Activated T-cell treated with anti-CD3 and anti-CD28 coated beads, Interleukin-2, amount 50 U/mL, for 72 hours (primary cell): Measurements from ENCODE around the gene UBXN11. TPM values are rescaled to one million over a fixed set of nuclear protein-coding genes. Genes with fewer than 3 reads are reported as not detected.

ENCODE experiments used
- ATAC-seq, 2 donors: fragments of 150-1000 bp; cut with Tn5 transposase; replicated peaks in 1 of 2; 2 replicates each; pipeline ENCODE4 v1.10.0; 2021; ENCODE audit warnings: moderate library complexity in 2 of 2, mild to moderate bottlenecking in 1 of 2
- DNase-seq, 2 donors: peaks; one replicate each; pipeline ENCODE4 v3.0.0; 2021 to 2022; ENCODE audit warnings: mixed read lengths in 1 of 2
- H3K27ac Mint-ChIP-seq: one replicate; pipeline ENCODE4 v1.8.0; 2022; ENCODE audit warnings: mild to moderate bottlenecking, moderate library complexity, mixed read lengths
- H3K27me3 Mint-ChIP-seq: one replicate; pipeline ENCODE4 v1.8.0; 2022; ENCODE audit warnings: low read depth, mixed read lengths
- H3K36me3 Mint-ChIP-seq, 2 donors: one replicate each; pipeline ENCODE4 v1.8.0; 2022; ENCODE audit warnings: mixed read lengths in 2 of 2, mild to moderate bottlenecking in 1 of 2; ENCODE audit not compliant: insufficient read depth in 2 of 2
- H3K4me1 Mint-ChIP-seq: one replicate; pipeline ENCODE4 v1.8.0; 2022; ENCODE audit warnings: low read depth, mixed read lengths
- H3K4me3 Mint-ChIP-seq, 2 donors: one replicate each; pipeline ENCODE4 v1.8.0; 2022; ENCODE audit warnings: mild to moderate bottlenecking in 2 of 2, mixed read lengths in 2 of 2, moderate library complexity in 2 of 2
- H3K9me3 Mint-ChIP-seq, 2 donors: one replicate each; pipeline ENCODE4 v1.8.0; 2022; ENCODE audit warnings: mixed read lengths in 2 of 2
- total RNA-seq, 2 donors: library from RNA; stranded (reverse); gene quantifications; one replicate each; pipeline ENCODE4 v1.2.3, GENCODE V29; 2022

Gene UBXN11, protein sequence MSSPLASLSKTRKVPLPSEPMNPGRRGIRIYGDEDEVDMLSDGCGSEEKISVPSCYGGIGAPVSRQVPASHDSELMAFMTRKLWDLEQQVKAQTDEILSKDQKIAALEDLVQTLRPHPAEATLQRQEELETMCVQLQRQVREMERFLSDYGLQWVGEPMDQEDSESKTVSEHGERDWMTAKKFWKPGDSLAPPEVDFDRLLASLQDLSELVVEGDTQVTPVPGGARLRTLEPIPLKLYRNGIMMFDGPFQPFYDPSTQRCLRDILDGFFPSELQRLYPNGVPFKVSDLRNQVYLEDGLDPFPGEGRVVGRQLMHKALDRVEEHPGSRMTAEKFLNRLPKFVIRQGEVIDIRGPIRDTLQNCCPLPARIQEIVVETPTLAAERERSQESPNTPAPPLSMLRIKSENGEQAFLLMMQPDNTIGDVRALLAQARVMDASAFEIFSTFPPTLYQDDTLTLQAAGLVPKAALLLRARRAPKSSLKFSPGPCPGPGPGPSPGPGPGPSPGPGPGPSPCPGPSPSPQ
- total RNA-seq, result 10 to 100 TPM; 19.1 to 19.3 TPM

DNA sequence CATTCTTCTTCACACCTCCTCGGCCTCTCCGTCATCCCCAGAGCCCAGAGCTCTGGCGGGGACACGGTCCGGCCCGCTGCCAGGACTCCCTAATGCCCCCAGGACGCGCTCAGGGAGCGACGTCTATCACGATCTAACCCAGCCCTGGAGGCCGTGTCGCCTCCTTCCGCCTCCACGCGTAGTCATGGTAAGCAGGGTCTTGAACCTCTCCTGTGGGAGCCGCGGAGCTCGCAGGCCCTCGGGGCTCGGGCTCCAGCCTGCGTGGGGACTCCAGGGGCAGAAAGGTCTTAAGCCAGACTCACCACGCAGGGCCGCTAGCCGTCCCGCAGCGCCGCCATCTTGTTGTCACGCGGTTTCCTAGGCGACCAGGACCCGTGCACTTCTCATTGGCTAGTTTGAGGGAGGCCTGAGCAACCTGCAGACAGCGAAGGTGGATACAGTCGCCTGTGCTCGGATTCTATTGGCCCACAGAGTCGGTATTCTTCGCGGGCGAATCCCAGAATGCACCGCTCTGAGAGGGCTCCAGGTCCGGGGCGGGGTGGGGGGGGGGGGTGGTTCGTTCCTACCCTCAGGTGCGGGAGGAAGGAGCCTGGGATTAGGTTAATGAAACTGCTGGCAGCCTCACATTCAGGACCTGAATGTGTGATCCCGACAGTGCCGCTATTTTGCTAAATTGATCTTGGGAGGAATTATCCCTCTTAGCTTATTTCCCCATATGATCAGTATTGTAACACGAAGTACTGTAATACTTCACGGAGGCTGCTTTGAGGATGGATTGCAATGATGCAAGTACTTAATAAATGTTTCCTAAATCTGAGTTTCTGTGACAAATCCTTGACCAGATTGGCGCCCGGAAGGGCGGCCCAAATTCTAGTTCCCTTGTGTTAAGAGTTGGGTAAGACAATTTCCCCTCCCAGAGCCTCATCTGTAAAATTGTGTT is at the start of gene UBXN11:
Gene UBXN11 (minus strand): TSS at position 347 of the 940 bp plus-strand sequence. CDS start 3,753 bp downstream, outside the sequence.
- peak within 1 kb of the TSS; percentile 91 for H3K27ac Mint-ChIP-seq
- no peaks in the 10 kb centered on the region for H3K9me3 Mint-ChIP-seq
- peak; percentile 95 to 96 for ATAC-seq

DNA sequence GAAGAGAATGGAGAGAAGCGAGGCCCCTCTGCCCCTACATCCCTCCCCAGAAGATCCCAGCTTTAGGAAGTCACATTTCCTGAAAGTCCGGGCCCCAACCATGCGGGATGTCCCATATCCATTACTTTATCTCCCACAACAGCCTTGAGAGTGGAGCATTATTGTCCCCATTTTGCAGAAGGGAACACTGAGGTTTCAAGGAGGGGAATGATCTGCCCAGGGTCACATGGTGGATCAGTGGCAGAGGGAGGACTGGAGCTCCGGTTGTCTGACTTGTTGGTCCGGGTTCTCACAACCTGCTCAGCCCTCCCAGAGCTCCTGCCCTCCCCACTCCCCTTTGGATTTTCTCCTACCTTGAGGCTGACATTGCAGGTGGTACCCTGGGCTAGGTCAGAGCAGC is 49.7 kb upstream of the UBXN11 start:
- Mint-ChIP-seq H3K4me1 (peaks cover 28% of the 10 kb centered on the region), H3K9me3 (no peaks in the 10 kb centered on the region), H3K4me3 (no peak overlapping the region), H3K27ac (no peak overlapping the region), H3K27me3 (peaks cover 18% of the 10 kb centered on the region), H3K36me3 (no peaks in the 10 kb centered on the region)
- no peak for DNase-seq
- ATAC-seq, result no peak

More for the DNA sequence above, at the start of gene UBXN11:
- Mint-ChIP-seq H3K36me3 (no peaks in the 10 kb centered on the region), H3K4me1 (peaks cover 47% of the 10 kb centered on the region), H3K27me3 (no peaks in the 10 kb centered on the region), H3K4me3 (peak within 1 kb of the TSS; percentile 99)
- DNase-seq, result peak; percentile 92 to 95

DNA sequence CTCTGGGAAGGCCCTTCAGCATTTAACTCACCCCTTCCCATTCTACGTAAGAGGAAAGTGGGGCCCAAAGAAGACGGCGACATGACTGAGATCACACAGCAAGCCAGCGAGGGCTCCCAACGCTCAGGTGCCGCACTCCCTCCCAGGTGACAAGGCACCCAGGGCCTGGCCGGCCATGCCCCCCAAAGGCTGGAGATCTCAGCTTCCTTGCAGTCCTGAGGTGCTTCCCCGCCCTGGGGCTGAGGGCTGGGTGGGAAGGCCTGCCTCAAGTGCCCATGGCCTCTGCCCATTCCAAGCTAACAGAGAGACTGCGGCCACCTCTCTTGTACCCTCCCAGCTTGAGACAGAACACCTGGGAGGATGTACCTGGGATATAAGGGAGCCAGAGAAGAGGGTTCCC is 48.5 kb upstream of the UBXN11 start:
- H3K27ac Mint-ChIP-seq, result no peak overlapping the region
- ATAC-seq (no peak), DNase-seq (no peak)
- peaks cover 17% of the 10 kb centered on the region for H3K4me1 Mint-ChIP-seq
- peaks cover 11% of the 10 kb centered on the region for H3K27me3 Mint-ChIP-seq
- H3K4me3 Mint-ChIP-seq, result no peak overlapping the region
- H3K36me3 Mint-ChIP-seq, result no peaks in the 10 kb centered on the region
- H3K9me3 Mint-ChIP-seq, result no peaks in the 10 kb centered on the region

DNA sequence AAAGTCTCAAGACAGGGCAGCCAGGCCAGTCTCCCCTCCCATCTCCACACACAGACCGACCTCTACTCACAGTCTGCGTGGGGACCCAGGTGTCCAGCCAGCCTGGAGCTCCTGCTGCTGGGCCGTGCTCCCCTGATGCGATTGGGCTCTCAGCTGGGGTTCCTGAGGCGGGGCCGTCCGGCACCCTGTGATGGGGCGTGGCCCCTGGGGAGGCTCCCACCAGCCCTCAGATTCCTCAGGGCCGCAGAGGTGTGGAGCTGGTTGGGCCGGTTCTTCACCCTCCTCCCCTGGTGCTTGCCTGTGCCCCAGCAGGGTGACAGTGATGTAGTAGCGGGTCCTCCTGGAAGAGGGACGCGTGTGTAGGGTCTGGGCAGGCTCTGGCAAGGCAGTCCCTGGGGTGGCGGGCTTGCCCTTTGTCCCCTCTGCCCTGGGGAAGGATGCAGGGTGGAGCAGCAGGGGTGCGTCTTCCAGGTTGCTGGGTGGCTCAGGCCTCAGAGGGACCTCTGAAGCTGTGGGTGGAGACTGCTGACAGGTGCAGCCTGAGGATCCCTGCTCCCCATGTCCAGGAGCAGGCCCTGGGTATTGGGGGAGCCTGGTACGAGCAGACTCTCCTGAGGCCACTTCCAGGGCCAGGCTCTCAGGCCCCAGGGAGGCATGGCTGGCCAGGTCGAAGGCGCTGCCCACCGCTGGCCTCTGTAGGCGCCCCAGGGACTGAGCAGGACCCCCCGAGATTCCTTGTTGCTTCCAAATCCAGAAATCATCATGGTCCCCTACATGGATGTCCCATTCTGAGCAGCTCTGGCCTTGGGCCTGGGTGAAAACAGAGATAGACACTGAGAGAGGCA is 47.8 kb upstream of the UBXN11 start, which contains the start of gene CRYBG2:
Gene CRYBG2 (minus strand): TSS at position 155 of the 845 bp plus-strand sequence. CDS start 7,473 bp downstream, outside the sequence.
- Mint-ChIP-seq H3K9me3 (no peaks in the 10 kb centered on the region), H3K4me1 (peaks cover 9% of the 10 kb centered on the region)
- ATAC-seq, result no peak

DNA sequence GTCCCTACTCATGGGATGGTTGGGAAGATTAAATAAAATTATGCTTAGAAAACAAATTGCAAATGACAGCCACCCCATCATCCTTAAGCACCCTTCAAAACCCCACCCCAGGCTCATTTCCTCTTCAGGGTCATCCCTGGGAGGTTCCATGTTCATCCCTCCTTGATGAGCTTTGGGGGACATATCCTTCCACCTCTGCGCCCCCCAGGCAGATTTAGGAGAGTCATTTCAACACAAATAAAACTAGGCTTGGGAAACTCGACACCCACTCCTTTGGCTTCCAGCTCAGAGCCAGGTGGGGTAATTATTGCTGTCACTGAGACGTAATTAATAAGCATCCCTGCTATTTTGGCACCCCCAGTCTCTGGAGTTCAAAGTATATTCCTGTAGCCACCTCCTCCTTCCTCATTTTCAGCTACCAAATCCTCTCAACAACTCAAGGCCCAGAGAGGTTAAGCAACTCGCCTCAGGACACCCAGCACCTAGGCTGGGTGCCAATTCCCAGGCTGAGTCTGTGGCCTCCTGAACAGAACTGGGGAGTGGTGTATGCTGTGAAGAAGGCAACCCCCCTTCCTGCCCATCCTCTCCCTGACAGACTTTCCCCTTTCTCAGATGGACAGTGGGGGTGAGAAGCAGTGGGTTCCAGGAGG is 46.9 kb upstream of the UBXN11 start:
- no peaks in the 10 kb centered on the region for H3K36me3 Mint-ChIP-seq
- H3K27ac Mint-ChIP-seq, result no peak overlapping the region
- no peak for DNase-seq
- H3K9me3 Mint-ChIP-seq, result no peaks in the 10 kb centered on the region
- no peaks in the 10 kb centered on the region for H3K27me3 Mint-ChIP-seq
- no peak for ATAC-seq
- no peak overlapping the region for H3K4me3 Mint-ChIP-seq
- H3K4me1 Mint-ChIP-seq, result peaks cover under 1% of the 10 kb centered on the region

More for the DNA sequence above, 47.8 kb upstream of the UBXN11 start, which contains the start of gene CRYBG2:
- Mint-ChIP-seq H3K27ac (no peak within 1 kb of the TSS), H3K36me3 (no peaks in the 10 kb centered on the region), H3K4me3 (no peak within 1 kb of the TSS), H3K27me3 (peaks cover 6% of the 10 kb centered on the region)
- no peak for DNase-seq

DNA sequence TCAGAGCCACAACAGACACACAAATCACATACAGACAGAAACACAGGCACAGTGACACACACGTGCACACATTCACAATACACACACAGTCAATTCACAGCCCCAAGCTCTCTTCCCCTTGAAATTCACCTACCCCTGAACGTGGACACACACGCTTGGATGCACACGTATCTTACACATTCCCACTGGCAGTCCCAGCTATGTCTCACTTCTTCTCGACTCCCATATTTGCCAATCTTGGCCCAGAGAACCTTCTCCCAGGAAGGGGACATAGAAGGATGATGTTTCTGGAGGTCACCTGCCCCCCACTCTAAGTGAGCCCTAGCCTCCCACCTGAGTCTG is 45.9 kb upstream of the UBXN11 start:
- Mint-ChIP-seq H3K36me3 (no peaks in the 10 kb centered on the region), H3K9me3 (no peaks in the 10 kb centered on the region), H3K4me3 (no peak overlapping the region), H3K4me1 (no peaks in the 10 kb centered on the region), H3K27me3 (no peaks in the 10 kb centered on the region), H3K27ac (no peak overlapping the region)
- no peak for DNase-seq
- no peak for ATAC-seq

DNA sequence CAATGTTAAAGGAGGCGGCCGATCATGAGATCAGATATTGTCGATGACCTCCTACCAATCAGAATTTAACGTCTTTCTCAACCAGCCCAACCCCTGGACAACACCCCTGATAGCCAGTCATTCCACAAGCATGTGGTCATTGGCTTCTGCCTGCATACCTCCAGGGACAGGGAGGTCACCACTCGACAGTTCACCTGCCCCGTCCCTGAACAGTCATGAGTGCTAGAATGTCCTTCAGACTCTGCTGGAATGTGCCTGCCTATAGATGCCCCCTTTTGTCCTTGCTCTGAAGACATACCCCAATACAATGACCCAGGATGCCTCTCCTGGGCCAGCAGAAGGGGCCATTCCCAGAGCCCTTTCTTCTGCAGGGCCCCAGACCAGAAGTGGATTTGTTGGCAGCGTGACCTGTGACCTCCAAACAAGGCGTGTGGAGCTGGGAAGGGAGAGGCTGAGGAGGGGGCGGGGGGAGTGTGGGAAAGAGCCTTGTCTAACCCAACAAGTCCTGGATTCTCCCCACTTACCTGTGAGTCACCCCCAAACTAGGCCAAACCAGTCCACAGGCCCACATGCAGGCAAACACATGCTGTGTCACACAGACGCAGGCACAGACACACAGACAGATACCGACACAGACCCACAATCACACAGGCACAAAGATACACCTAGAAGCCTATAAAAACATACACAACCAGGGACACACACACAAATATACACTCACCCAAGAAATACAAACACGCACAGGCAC is 45.3 kb upstream of the UBXN11 start:
- no peak for DNase-seq
- Mint-ChIP-seq H3K9me3 (no peaks in the 10 kb centered on the region), H3K36me3 (no peaks in the 10 kb centered on the region), H3K4me3 (no peak overlapping the region), H3K27me3 (no peaks in the 10 kb centered on the region), H3K4me1 (no peaks in the 10 kb centered on the region), H3K27ac (no peak overlapping the region)
- ATAC-seq, result no peak

DNA sequence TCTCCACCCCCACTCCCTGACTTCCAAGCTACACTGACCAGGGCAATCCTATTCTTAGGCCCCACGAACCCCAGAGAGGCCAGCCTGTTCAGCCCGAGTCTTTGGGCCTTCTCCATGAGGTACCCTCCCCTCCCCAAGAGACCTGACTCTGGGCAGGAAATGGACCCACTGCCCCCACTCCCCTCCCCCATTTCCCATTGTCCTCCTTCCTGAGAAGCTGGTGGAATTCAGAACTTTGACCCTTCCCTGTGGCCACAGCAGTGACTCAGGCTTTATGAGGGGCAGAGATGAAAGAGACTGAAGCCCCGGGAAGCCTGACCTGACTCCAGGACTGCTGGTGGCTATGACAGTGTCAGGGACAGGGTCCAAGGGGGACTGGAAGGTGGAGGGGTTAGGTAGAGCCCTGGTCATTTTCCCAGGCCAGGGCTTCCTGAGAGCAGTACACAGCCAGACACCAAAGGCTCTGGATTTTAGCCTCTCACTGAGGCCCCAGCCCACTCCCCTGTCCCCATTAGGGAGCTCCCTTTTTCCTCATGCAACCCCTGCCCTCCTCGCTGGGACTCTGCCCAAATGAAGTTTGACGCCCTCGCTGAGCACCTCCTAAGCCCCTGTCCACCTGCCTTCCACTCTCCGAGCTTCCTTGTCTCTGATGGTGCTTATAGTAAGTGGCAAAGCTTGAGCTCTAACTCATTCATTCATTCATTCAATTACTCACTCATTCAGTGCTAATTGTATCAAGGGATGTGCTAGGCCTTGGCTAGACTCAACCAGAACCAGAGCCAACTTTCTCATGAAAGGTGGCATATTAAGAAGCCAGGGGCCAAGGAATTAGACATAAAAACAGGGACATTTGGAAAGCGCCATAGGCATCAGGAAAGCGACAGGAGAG is 44.5 kb upstream of the UBXN11 start:
- DNase-seq (no peak), ATAC-seq (no peak)
- H3K27ac Mint-ChIP-seq, result no peak overlapping the region
- H3K4me1 Mint-ChIP-seq, result no peaks in the 10 kb centered on the region
- no peak overlapping the region for H3K4me3 Mint-ChIP-seq
- H3K36me3 Mint-ChIP-seq, result no peaks in the 10 kb centered on the region
- no peaks in the 10 kb centered on the region for H3K27me3 Mint-ChIP-seq
- no peaks in the 10 kb centered on the region for H3K9me3 Mint-ChIP-seq

DNA sequence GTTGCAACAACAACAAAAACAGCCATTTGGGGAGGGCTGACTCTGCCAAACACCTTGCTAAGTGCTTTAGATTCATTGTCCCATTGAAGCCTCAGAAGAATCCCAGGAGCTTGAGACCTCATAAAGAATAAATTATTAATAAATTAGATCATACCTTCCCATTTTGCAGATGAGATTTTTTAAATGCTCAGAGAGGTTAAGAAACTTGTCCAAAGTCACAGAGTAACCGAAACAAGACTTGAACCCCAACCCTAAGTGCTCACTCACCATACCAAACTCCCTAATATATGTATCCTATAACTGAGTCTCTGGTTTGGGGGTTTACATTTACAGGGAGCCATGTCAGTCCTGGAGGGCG is 43.9 kb upstream of the UBXN11 start:
- H3K9me3 Mint-ChIP-seq, result no peaks in the 10 kb centered on the region
- H3K4me1 Mint-ChIP-seq, result no peaks in the 10 kb centered on the region
- H3K4me3 Mint-ChIP-seq, result no peak overlapping the region
- no peaks in the 10 kb centered on the region for H3K27me3 Mint-ChIP-seq
- DNase-seq (no peak), ATAC-seq (no peak)
- no peaks in the 10 kb centered on the region for H3K36me3 Mint-ChIP-seq
- H3K27ac Mint-ChIP-seq, result no peak overlapping the region

DNA sequence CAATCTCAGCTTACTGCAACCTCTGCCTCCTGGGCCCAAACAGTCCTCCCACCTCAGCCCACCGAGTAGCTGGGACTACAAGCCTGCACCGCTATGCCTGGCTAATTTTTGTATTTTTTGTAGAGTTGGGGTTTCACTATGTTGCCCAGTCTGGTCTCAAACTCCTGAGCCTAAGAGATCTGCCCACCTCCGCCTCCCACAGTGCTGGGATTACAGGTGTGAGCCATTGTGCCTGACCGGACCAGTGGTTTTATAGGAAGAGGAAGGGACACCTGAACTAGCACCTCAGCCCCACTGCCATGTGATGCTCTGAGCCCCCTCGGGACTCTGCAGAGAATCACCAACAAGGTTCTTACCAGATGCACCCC is 43.4 kb upstream of the UBXN11 start:
- Mint-ChIP-seq H3K36me3 (no peaks in the 10 kb centered on the region), H3K27ac (no peak overlapping the region), H3K9me3 (no peaks in the 10 kb centered on the region), H3K27me3 (no peaks in the 10 kb centered on the region), H3K4me1 (no peaks in the 10 kb centered on the region), H3K4me3 (no peak overlapping the region)
- no peak for DNase-seq
- no peak for ATAC-seq

DNA sequence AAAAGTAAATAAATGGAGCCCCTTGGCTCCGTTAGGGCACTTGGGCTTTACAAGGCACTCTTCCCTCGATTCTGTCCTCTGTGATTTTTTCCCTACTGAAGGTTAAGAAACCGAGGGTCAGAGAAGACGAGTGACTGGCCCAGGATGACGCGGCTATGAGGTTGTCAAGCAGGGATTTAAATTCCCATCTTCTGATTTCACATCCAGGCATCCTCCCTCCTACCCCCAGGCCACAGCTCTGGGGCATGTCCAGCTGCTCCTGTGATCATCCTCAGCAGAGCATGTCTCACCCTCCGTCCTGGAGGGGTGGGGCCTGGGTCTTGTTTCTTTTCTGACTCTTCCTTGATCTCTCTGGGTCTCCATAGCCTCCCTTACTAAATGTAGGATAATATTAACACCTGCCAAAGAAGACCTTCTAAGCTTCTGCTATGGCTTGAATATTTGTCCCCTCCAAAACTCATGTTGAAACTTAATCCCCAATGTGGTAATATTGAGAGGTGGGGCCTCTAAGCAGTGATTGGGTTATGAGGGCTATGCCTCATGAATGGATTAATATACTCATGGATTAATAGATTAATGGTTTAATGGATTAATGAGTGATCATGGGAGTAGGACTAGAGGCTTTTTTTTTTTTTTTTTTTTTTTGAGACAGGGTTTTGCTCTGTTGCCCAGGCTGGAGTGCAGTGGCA is 42.9 kb upstream of the UBXN11 start:
- Mint-ChIP-seq H3K4me1 (no peaks in the 10 kb centered on the region), H3K9me3 (no peaks in the 10 kb centered on the region), H3K27me3 (no peaks in the 10 kb centered on the region), H3K36me3 (no peaks in the 10 kb centered on the region), H3K4me3 (no peak overlapping the region), H3K27ac (no peak overlapping the region)
- no peak for ATAC-seq
- no peak for DNase-seq
